Tibial nerve (tissue), 3 donors: Measurements from ENCODE around the gene DNM3.
A peak's percentile ranks its signal among the peaks of the same experiment; 100 is the strongest.

Experiments used
- CTCF ChIP-seq, 5 experiments: fragments of 200-600 bp in 3 of 5; fragments of 450-650 bp in 2 of 5; sonication (generic) in 3 of 5; IDR thresholded peaks; one replicate each; pipeline ENCODE4 v1.5.1; 2016 to 2019; ENCODE audit warnings: antibody characterized with exemption in 5 of 5, mild to moderate bottlenecking in 3 of 5, moderate library complexity in 2 of 5
- POLR2A ChIP-seq, 2 donors: fragments of 450-650 bp; IDR thresholded peaks; one replicate each; pipeline ENCODE4 v1.6.1; 2017; ENCODE audit warnings: antibody characterized with exemption in 2 of 2, mild to moderate bottlenecking in 2 of 2, moderate library complexity in 2 of 2

- TF ChIP-seq CTCF (IDR thresholded peaks at IDR 0.05) (peak; percentile 63 to 79 (median 68)), POLR2A (IDR thresholded peaks at IDR 0.05) (no peak)
Measured at GRCh38 chr1:171984850-171985485, 143.7 kb downstream of the DNM3 start.
